Measurements from ENCODE around the gene FRK.

FRK gene

GRCh38 chr6:116011520-116011919 is 49.2 kb downstream of the FRK start:
- peak; percentile 90 for FAIRE-seq

GRCh38 chr6:116010790-116011401 is 49.8 kb downstream of the FRK start:
- FAIRE-seq (peak; percentile 91), DNase-seq (ENCODE audit: insufficient read length, low spot score) (no peak)
- TF ChIP-seq POLR2AphosphoS5 (IDR thresholded peaks at IDR 0.05; ENCODE audit: low read depth, low read length): no peak
- TF ChIP-seq SPI1 (IDR thresholded peaks at IDR 0.05; ENCODE audit: low read depth, low read length): no peak
- no peak for TF ChIP-seq POLR2A (IDR thresholded peaks at IDR 0.05; ENCODE audit: low read depth, low read length)
- TF ChIP-seq POU2F2 (IDR thresholded peaks at IDR 0.05; ENCODE audit: low read depth, low read length): no peak
- TF ChIP-seq PAX5 (IDR thresholded peaks at IDR 0.05; ENCODE audit: insufficient read depth, low read length, severe bottlenecking): no peak
- no peak for TF ChIP-seq TAF1 (IDR thresholded peaks at IDR 0.05; ENCODE audit: low read depth, low read length)

More at GRCh38 chr6:116011520-116011919, 49.2 kb downstream of the FRK start:
- no peak for DNase-seq (ENCODE audit: insufficient read length, low spot score)
- no peak for TF ChIP-seq POLR2A (IDR thresholded peaks at IDR 0.05; ENCODE audit: low read depth, low read length)
- no peak for TF ChIP-seq PAX5 (IDR thresholded peaks at IDR 0.05; ENCODE audit: insufficient read depth, low read length, severe bottlenecking)
- TF ChIP-seq POLR2AphosphoS5 (IDR thresholded peaks at IDR 0.05; ENCODE audit: low read depth, low read length): no peak
- peak; percentile 60; the same call in 1 of the 2 replicates for TF ChIP-seq POU2F2 (IDR thresholded peaks at IDR 0.05; ENCODE audit: low read depth, low read length)

GRCh38 chr6:116010386-116010785 is 50.3 kb downstream of the FRK start:
- no peak for TF ChIP-seq PAX5 (IDR thresholded peaks at IDR 0.05; ENCODE audit: insufficient read depth, low read length, severe bottlenecking)
- TF ChIP-seq POLR2AphosphoS5 (IDR thresholded peaks at IDR 0.05; ENCODE audit: low read depth, low read length): no peak
- no peak for TF ChIP-seq POU2F2 (IDR thresholded peaks at IDR 0.05; ENCODE audit: low read depth, low read length)
- TF ChIP-seq TAF1 (IDR thresholded peaks at IDR 0.05; ENCODE audit: low read depth, low read length): no peak
- FAIRE-seq (peak; percentile 43), DNase-seq (ENCODE audit: insufficient read length, low spot score) (no peak)

- DNase-seq (ENCODE audit: insufficient read length, low spot score): no peak
- TF ChIP-seq TAF1 (IDR thresholded peaks at IDR 0.05; ENCODE audit: low read depth, low read length): 0 out of 2 replicates have a peak, but pooled peaks have one; percentile 19
- TF ChIP-seq SPI1 (IDR thresholded peaks at IDR 0.05; ENCODE audit: low read depth, low read length): peak; percentile 93
- no peak for TF ChIP-seq POU2F2 (IDR thresholded peaks at IDR 0.05; ENCODE audit: low read depth, low read length)
- TF ChIP-seq POLR2AphosphoS5 (IDR thresholded peaks at IDR 0.05; ENCODE audit: low read depth, low read length): no peak
- TF ChIP-seq PAX5 (IDR thresholded peaks at IDR 0.05; ENCODE audit: insufficient read depth, low read length, severe bottlenecking): no peak
- no peak for TF ChIP-seq POLR2A (IDR thresholded peaks at IDR 0.05; ENCODE audit: low read depth, low read length)
- FAIRE-seq: peak; percentile 96
Observed at GRCh38 chr6:116008470-116009243, 52.0 kb downstream of the FRK start.

- peak; percentile 23 for FAIRE-seq
- DNase-seq (ENCODE audit: insufficient read length, low spot score): no peak
- TF ChIP-seq POLR2AphosphoS5 (IDR thresholded peaks at IDR 0.05; ENCODE audit: low read depth, low read length) (no peak), PAX5 (IDR thresholded peaks at IDR 0.05; ENCODE audit: insufficient read depth, low read length, severe bottlenecking) (no peak), TAF1 (IDR thresholded peaks at IDR 0.05; ENCODE audit: low read depth, low read length) (no peak), POLR2A (IDR thresholded peaks at IDR 0.05; ENCODE audit: low read depth, low read length) (no peak), SPI1 (IDR thresholded peaks at IDR 0.05; ENCODE audit: low read depth, low read length) (no peak)
Observed at GRCh38 chr6:116004841-116005815, 55.6 kb downstream of the FRK start.

GRCh38 chr6:116003668-116004067 is 57.0 kb downstream of the FRK start:
- TF ChIP-seq POLR2AphosphoS5 (IDR thresholded peaks at IDR 0.05; ENCODE audit: low read depth, low read length): no peak
- peak; percentile 16; the same call in 1 of the 2 replicates for TF ChIP-seq SPI1 (IDR thresholded peaks at IDR 0.05; ENCODE audit: low read depth, low read length)
- no peak for DNase-seq (ENCODE audit: insufficient read length, low spot score)
- no peak for FAIRE-seq

GRCh38 chr6:116002756-116003155 is 57.9 kb downstream of the FRK start:
- peak; percentile 40 for FAIRE-seq
- no peak for DNase-seq (ENCODE audit: insufficient read length, low spot score)
- TF ChIP-seq POLR2AphosphoS5 (IDR thresholded peaks at IDR 0.05; ENCODE audit: low read depth, low read length): no peak
- TF ChIP-seq SPI1 (IDR thresholded peaks at IDR 0.05; ENCODE audit: low read depth, low read length): no peak
- TF ChIP-seq POLR2A (IDR thresholded peaks at IDR 0.05; ENCODE audit: low read depth, low read length): no peak
- no peak for TF ChIP-seq PAX5 (IDR thresholded peaks at IDR 0.05; ENCODE audit: insufficient read depth, low read length, severe bottlenecking)
- no peak for TF ChIP-seq POU2F2 (IDR thresholded peaks at IDR 0.05; ENCODE audit: low read depth, low read length)
- TF ChIP-seq TAF1 (IDR thresholded peaks at IDR 0.05; ENCODE audit: low read depth, low read length): no peak

- DNase-seq (ENCODE audit: insufficient read length, low spot score) (no peak), FAIRE-seq (no peak)
- TF ChIP-seq PAX5 (IDR thresholded peaks at IDR 0.05; ENCODE audit: insufficient read depth, low read length, severe bottlenecking): no peak
- TF ChIP-seq POLR2AphosphoS5 (IDR thresholded peaks at IDR 0.05; ENCODE audit: low read depth, low read length): no peak
- no peak for TF ChIP-seq TAF1 (IDR thresholded peaks at IDR 0.05; ENCODE audit: low read depth, low read length)
- no peak for TF ChIP-seq POLR2A (IDR thresholded peaks at IDR 0.05; ENCODE audit: low read depth, low read length)
- TF ChIP-seq POU2F2 (IDR thresholded peaks at IDR 0.05; ENCODE audit: low read depth, low read length): no peak
- no peak for TF ChIP-seq SPI1 (IDR thresholded peaks at IDR 0.05; ENCODE audit: low read depth, low read length)
Observed at GRCh38 chr6:115999235-115999634, 61.5 kb downstream of the FRK start.

- no peak for DNase-seq (ENCODE audit: insufficient read length, low spot score)
- no peak for FAIRE-seq
- TF ChIP-seq PAX5 (IDR thresholded peaks at IDR 0.05; ENCODE audit: insufficient read depth, low read length, severe bottlenecking) (no peak), SPI1 (IDR thresholded peaks at IDR 0.05; ENCODE audit: low read depth, low read length) (no peak), POLR2A (IDR thresholded peaks at IDR 0.05; ENCODE audit: low read depth, low read length) (no peak), POU2F2 (IDR thresholded peaks at IDR 0.05; ENCODE audit: low read depth, low read length) (no peak), POLR2AphosphoS5 (IDR thresholded peaks at IDR 0.05; ENCODE audit: low read depth, low read length) (no peak), TAF1 (IDR thresholded peaks at IDR 0.05; ENCODE audit: low read depth, low read length) (no peak)
Observed at GRCh38 chr6:115997990-115998585, 62.6 kb downstream of the FRK start.

Measured in GM12891 (cell line).